MM.1S (cell line): ENCODE measurements around the gene FHIT.

ENCODE experiments used
- DNase-seq: peaks from one replicate; pipeline ENCODE4 v3.0.0-alpha.2; 2015
- H2AFZ ChIP-seq: fragments of 300-600 bp; sonication (generic); 2 replicates; pipeline ENCODE4 v1.6.0; 2016; ENCODE audit warnings: antibody characterized with exemption, low read length
- H3F3A ChIP-seq: fragments of 300-600 bp; sonication (generic); 2 replicates; pipeline ENCODE4 v1.6.1; 2016; ENCODE audit warnings: mild to moderate bottlenecking, antibody characterized with exemption, low read length, moderate library complexity, mixed read lengths; ENCODE audit not compliant: insufficient read depth
- H3K27ac ChIP-seq: fragments of 300-600 bp; sonication (generic); 2 replicates; pipeline ENCODE4 v1.5.1; 2016; ENCODE audit warnings: mild to moderate bottlenecking, low read length
- H3K27me3 ChIP-seq: fragments of 300-600 bp; sonication (generic); replicated peaks from 2 replicates; pipeline ENCODE4 v1.6.0; 2016; ENCODE audit warnings: low read length; ENCODE audit not compliant: insufficient read depth
- H3K36me3 ChIP-seq: fragments of 300-600 bp; sonication (generic); replicated peaks from 2 replicates; pipeline ENCODE4 v1.6.1; 2016; ENCODE audit warnings: mild to moderate bottlenecking, low read length, mixed read lengths; ENCODE audit not compliant: insufficient read depth
- H3K4me1 ChIP-seq: fragments of 300-600 bp; sonication (generic); 2 replicates; pipeline ENCODE4 v1.6.1; 2016; ENCODE audit warnings: low read length, mixed read lengths
- H3K4me2 ChIP-seq: fragments of 300-600 bp; sonication (generic); 2 replicates; pipeline ENCODE4 v1.6.0; 2016; ENCODE audit warnings: low read depth, low read length
- H3K4me3 ChIP-seq: fragments of 300-600 bp; sonication (generic); 2 replicates; pipeline ENCODE4 v1.5.1; 2016; ENCODE audit warnings: low read length, mixed read lengths
- H3K79me2 ChIP-seq: fragments of 300-600 bp; sonication (generic); 2 replicates; pipeline ENCODE4 v1.6.1; 2016; ENCODE audit warnings: mixed run types, low read length, mixed read lengths
- H3K9ac ChIP-seq: fragments of 300-600 bp; sonication (generic); 2 replicates; pipeline ENCODE4 v1.6.1; 2016; ENCODE audit warnings: low read length, mixed read lengths
- H3K9me2 ChIP-seq: fragments of 300-600 bp; sonication (generic); replicated peaks from 2 replicates; pipeline ENCODE4 v1.6.1; 2016; ENCODE audit warnings: mild to moderate bottlenecking, low read length, mixed read lengths; ENCODE audit not compliant: insufficient read depth
- H3K9me3 ChIP-seq: fragments of 300-600 bp; sonication (generic); replicated peaks from 2 replicates; pipeline ENCODE4 v1.6.1; 2016; ENCODE audit warnings: mild to moderate bottlenecking, low read length, mixed read lengths; ENCODE audit not compliant: insufficient read depth
- H4K20me1 ChIP-seq: fragments of 300-600 bp; sonication (generic); 2 replicates; pipeline ENCODE4 v1.6.1; 2016; ENCODE audit warnings: mild to moderate bottlenecking, low read length, moderate library complexity, mixed read lengths; ENCODE audit not compliant: insufficient read depth
- CTCF ChIP-seq: fragments of 300-600 bp; sonication (generic); IDR thresholded peaks from 2 replicates; pipeline ENCODE4 v1.5.1; 2016; ENCODE audit warnings: antibody characterized with exemption, low read length, mixed read lengths
- EZH2 ChIP-seq: fragments of 300-600 bp; sonication (generic); optimal IDR thresholded peaks from 2 replicates; pipeline ENCODE3; 2017; ENCODE audit warnings: low read depth, mild to moderate bottlenecking, antibody characterized with exemption, low read length, mixed read lengths
- EZH2phosphoT487 ChIP-seq: fragments of 300-600 bp; sonication (generic); IDR thresholded peaks from 2 replicates; pipeline ENCODE4 v1.6.1; 2018; ENCODE audit warnings: antibody characterized with exemption, low read length

FHIT gene

GRCh38 chr3:61132062-61132461, 119.2 kb downstream of the FHIT start:
- Histone ChIP-seq H3K36me3 (no peaks in the 10 kb centered on the region), H4K20me1 (no peaks in the 10 kb centered on the region), H3K27me3 (no peaks in the 10 kb centered on the region), H3F3A (no peaks in the 10 kb centered on the region), H3K4me2 (no peak overlapping the region), H3K9me3 (no peaks in the 10 kb centered on the region), H3K79me2 (no peaks in the 10 kb centered on the region), H3K4me3 (no peak overlapping the region), H3K9ac (no peak overlapping the region), H3K9me2 (no peaks in the 10 kb centered on the region), H3K4me1 (no peaks in the 10 kb centered on the region), H3K27ac (no peak overlapping the region), H2AFZ (no peak overlapping the region)
- TF ChIP-seq EZH2phosphoT487 (no peak), CTCF (no peak), EZH2 (no peak)
- no peak for DNase-seq

- H3K27ac ChIP-seq = no peak overlapping the region
- H3K27me3 ChIP-seq = no peaks in the 10 kb centered on the region
- no peaks in the 10 kb centered on the region; the same call in 1 of the 2 replicates for H3K36me3 ChIP-seq
- H3K4me3 ChIP-seq = no peak overlapping the region
- no peak overlapping the region for H3K9ac ChIP-seq
- H3K9me3 ChIP-seq = no peaks in the 10 kb centered on the region
- H2AFZ ChIP-seq = no peak overlapping the region
- no peak for TF ChIP-seq CTCF
- TF ChIP-seq EZH2phosphoT487 = no peak
- no peak for TF ChIP-seq EZH2
- no peak overlapping the region for H3K4me2 ChIP-seq
- no peaks in the 10 kb centered on the region for H4K20me1 ChIP-seq
- H3K9me2 ChIP-seq = no peaks in the 10 kb centered on the region
- H3K4me1 ChIP-seq = no peaks in the 10 kb centered on the region
- no peak for DNase-seq
- no peaks in the 10 kb centered on the region for H3F3A ChIP-seq
- H3K79me2 ChIP-seq = no peaks in the 10 kb centered on the region
Measured at GRCh38 chr3:61118830-61119229, 132.4 kb downstream of the FHIT start.

GRCh38 chr3:61117045-61117898, 134.0 kb downstream of the FHIT start:
- Histone ChIP-seq H3F3A (no peaks in the 10 kb centered on the region), H4K20me1 (no peaks in the 10 kb centered on the region), H3K4me2 (no peak overlapping the region), H3K4me3 (no peak overlapping the region), H3K27me3 (no peaks in the 10 kb centered on the region), H3K9me2 (no peaks in the 10 kb centered on the region), H3K9me3 (no peaks in the 10 kb centered on the region), H3K79me2 (no peaks in the 10 kb centered on the region), H2AFZ (no peak overlapping the region), H3K27ac (no peak overlapping the region), H3K4me1 (no peaks in the 10 kb centered on the region), H3K36me3 (no peaks in the 10 kb centered on the region; the same call in 1 of the 2 replicates), H3K9ac (no peak overlapping the region)
- DNase-seq = no peak
- no peak for TF ChIP-seq CTCF
- no peak for TF ChIP-seq EZH2
- TF ChIP-seq EZH2phosphoT487 = no peak
